Tibial nerve (tissue), 4 donors: ENCODE results near the gene PITPNM3. TPM values are rescaled to one million over a fixed set of nuclear protein-coding genes. Genes with fewer than 3 reads are reported as not detected.

Experiments used
- DNase-seq, 2 donors: peaks; one replicate each; pipeline ENCODE4 v3.0.0-alpha.2; 2019; ENCODE audit warnings: low spot score in 2 of 2
- H3K27ac ChIP-seq, 4 donors: fragments of 200-600 bp; sonication (generic) in 3 of 4; one replicate each; pipeline ENCODE4 v1.5.1; 2017 to 2019; ENCODE audit warnings: mild to moderate bottlenecking in 1 of 4
- H3K27me3 ChIP-seq, 2 donors: fragments of 200-600 bp; sonication (generic) in 1 of 2; one replicate each; pipeline versions ENCODE4 v1.5.1 to v1.6.0; 2017 to 2019
- H3K36me3 ChIP-seq, 3 donors: fragments of 200-600 bp; sonication (generic); one replicate each; pipeline ENCODE4 v1.5.1; 2018 to 2019
- H3K4me1 ChIP-seq, 4 donors: fragments of 200-600 bp; sonication (generic) in 3 of 4; one replicate each; pipeline ENCODE4 v1.5.1; 2017 to 2019
- H3K4me3 ChIP-seq, 4 donors: fragments of 200-600 bp; sonication (generic) in 3 of 4; one replicate each; pipeline ENCODE4 v1.5.1; 2017 to 2019; ENCODE audit warnings: mild to moderate bottlenecking in 1 of 4, moderate library complexity in 1 of 4
- H3K9me3 ChIP-seq, 4 donors: fragments of 200-600 bp; sonication (generic) in 3 of 4; one replicate each; pipeline ENCODE4 v1.5.1; 2017 to 2019
- EP300 ChIP-seq, 2 donors: sonication (generic); formaldehyde crosslinking; IDR thresholded peaks; one replicate each; pipeline ENCODE4 v1.6.1; 2017; ENCODE audit warnings: antibody characterized with exemption in 2 of 2, mild to moderate bottlenecking in 1 of 2
- POLR2A ChIP-seq, 2 donors: fragments of 450-650 bp; IDR thresholded peaks; one replicate each; pipeline ENCODE4 v1.6.1; 2017; ENCODE audit warnings: antibody characterized with exemption in 2 of 2, mild to moderate bottlenecking in 2 of 2, moderate library complexity in 2 of 2
- WGBS, 2 donors: methylation state at CpG; one replicate each; pipeline ENCODE4 v1.1.5; 2018; 5-methylcytosine and 5-hydroxymethylcytosine counted together
- total RNA-seq, 4 donors: library from RNA; depleted of rRNA; stranded (reverse); fragments of >200 nt; gene quantifications; one replicate each; pipeline ENCODE4 v1.1.0, GENCODE V29; 2016
- TF ChIP-seq, protein P1 (sequence below), 5 experiments: fragments of 200-600 bp in 3 of 5; fragments of 450-650 bp in 2 of 5; sonication (generic) in 3 of 5; IDR thresholded peaks; one replicate each; pipeline ENCODE4 v1.5.1; 2016 to 2019; ENCODE audit warnings: antibody characterized with exemption in 5 of 5, mild to moderate bottlenecking in 3 of 5, moderate library complexity in 2 of 5

The PITPNM3 gene
- total RNA-seq, 4 donors from 2014 or later: 0.90 to 5.2 (median 2.3) TPM

DNA sequence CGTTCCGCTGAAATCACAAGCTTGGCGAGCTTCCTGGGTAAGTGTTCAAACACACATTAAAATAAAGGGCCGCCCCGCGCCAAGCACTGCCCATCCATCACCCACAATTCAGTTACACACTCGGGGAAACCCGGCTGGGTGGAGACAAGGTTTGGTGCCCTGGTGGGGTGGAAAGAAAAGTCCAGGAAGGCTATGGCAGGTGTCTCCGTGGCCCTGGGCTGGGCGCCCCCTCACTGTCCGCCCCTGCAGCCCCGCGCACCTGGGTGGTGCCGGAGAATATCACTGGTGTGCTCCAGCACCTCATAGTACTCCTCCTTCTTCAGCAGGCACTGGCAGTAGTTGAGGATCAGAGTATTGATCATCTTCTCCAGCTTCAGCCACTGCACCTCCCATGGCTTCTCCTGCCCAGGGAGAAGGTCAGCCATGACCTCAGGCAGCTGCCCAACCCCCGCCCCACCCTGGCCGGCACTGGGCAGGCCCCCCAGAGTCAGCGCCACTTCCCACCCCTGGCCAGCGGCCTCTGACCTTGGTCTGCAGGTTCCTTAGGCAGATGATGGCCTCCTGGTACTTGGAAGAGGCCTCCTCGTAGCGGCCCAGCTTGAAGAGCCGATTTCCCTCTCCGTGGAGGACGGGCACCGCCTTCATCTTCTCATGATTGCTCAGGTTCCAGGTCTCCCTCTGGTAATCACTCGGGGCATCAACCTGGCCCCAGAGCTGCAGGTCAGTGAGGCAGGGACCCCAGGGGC lies 129.8 kb downstream of the PITPNM3 start:
- no peak for DNase-seq
- H3K4me1 ChIP-seq: peaks cover 0 to 10% (median 0%) of the 10 kb centered on the region in 4 donors
- H3K4me3 ChIP-seq: no peak overlapping the region
- no peaks in the 10 kb centered on the region for H3K36me3 ChIP-seq
- no peak for TF ChIP-seq POLR2A (IDR thresholded peaks at IDR 0.05)
- TF ChIP-seq EP300 (IDR thresholded peaks at IDR 0.05): no peak
- TF ChIP-seq, protein P1, sequence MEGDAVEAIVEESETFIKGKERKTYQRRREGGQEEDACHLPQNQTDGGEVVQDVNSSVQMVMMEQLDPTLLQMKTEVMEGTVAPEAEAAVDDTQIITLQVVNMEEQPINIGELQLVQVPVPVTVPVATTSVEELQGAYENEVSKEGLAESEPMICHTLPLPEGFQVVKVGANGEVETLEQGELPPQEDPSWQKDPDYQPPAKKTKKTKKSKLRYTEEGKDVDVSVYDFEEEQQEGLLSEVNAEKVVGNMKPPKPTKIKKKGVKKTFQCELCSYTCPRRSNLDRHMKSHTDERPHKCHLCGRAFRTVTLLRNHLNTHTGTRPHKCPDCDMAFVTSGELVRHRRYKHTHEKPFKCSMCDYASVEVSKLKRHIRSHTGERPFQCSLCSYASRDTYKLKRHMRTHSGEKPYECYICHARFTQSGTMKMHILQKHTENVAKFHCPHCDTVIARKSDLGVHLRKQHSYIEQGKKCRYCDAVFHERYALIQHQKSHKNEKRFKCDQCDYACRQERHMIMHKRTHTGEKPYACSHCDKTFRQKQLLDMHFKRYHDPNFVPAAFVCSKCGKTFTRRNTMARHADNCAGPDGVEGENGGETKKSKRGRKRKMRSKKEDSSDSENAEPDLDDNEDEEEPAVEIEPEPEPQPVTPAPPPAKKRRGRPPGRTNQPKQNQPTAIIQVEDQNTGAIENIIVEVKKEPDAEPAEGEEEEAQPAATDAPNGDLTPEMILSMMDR (IDR thresholded peaks at IDR 0.05): no peak
- peaks cover 0 to 10% (median 0%) of the 10 kb centered on the region in 4 donors for H3K9me3 ChIP-seq
- WGBS, 2 donors: 91 to 92% methylated on average over 21 to 24 of the region's 25 CpGs
- no peaks in the 10 kb centered on the region for H3K27me3 ChIP-seq
- H3K27ac ChIP-seq: no peak overlapping the region

DNA sequence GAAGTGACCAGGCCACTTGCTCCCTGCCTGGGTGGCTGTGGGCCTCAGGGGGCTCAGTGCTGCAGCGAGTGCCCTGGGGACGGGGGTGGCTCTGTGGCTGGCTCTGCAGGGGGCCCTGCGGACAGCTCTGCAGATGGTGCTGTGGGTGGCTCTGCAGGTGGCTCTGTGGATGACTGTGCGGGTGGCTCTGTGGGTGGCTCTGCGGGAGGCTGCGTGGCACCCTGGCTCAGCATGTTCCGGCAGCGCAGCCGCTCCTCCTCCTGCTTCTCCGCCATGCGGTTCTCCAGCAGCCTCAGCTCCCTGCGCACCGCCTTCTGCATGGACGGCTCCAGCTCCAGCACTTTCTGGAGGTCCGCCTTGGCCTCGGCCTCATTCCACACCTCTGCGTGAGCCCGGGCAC lies 130.9 kb downstream of the PITPNM3 start:
- DNase-seq: no peak
- Histone ChIP-seq H3K27me3 (no peaks in the 10 kb centered on the region), H3K9me3 (no peaks in the 10 kb centered on the region), H3K4me1 (peaks cover 0 to 10% (median 0%) of the 10 kb centered on the region in 4 donors), H3K27ac (no peak overlapping the region), H3K4me3 (no peak overlapping the region), H3K36me3 (no peaks in the 10 kb centered on the region)
- TF ChIP-seq, protein P1 (IDR thresholded peaks at IDR 0.05): no peak
- TF ChIP-seq POLR2A (IDR thresholded peaks at IDR 0.05): no peak
- TF ChIP-seq EP300 (IDR thresholded peaks at IDR 0.05): no peak
- 87 to 91% methylated on average over 18 of the region's 18 CpGs for WGBS, 2 donors

DNA sequence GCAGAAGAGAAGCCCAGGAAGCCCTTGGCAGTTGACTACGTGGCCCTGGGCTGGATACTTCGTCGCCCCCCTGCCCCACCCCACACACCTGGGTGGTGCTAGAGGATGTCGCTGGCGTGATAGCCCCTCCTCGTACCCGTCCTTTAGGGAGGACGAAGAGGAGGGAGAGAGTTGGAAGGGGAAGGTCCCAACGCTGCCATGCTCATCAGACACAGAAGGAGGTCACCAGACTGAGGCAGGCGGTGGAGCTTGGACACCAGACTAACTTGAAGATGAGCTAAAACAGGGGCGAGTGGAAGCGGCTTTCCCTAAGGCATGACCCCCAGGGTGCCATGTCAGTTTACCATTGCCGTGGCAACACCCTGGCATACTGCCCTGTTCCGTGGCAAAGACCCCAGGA lies 132.4 kb downstream of the PITPNM3 start:
- DNase-seq: no peak
- no peak overlapping the region for H3K27ac ChIP-seq
- H3K36me3 ChIP-seq: no peaks in the 10 kb centered on the region

GRCh38 chr17:6422654-6423241 lies 133.6 kb downstream of the PITPNM3 start:
- Histone ChIP-seq H3K4me3 (no peak overlapping the region), H3K27ac (no peak overlapping the region), H3K36me3 (no peaks in the 10 kb centered on the region), H3K27me3 (no peaks in the 10 kb centered on the region), H3K4me1 (peaks cover 0 to 5% (median 0%) of the 10 kb centered on the region in 4 donors), H3K9me3 (no peaks in the 10 kb centered on the region)
- TF ChIP-seq POLR2A (IDR thresholded peaks at IDR 0.05) (no peak), EP300 (IDR thresholded peaks at IDR 0.05) (no peak)
- TF ChIP-seq, protein P1 (IDR thresholded peaks at IDR 0.05): no peak
- 64 to 71% methylated on average over 13 of the region's 13 CpGs for WGBS, 2 donors
- DNase-seq: no peak

More for the DNA sequence above, 132.4 kb downstream of the PITPNM3 start:
- no peaks in the 10 kb centered on the region for H3K27me3 ChIP-seq
- H3K4me3 ChIP-seq: no peak overlapping the region
- peaks cover 0 to 10% (median 0%) of the 10 kb centered on the region in 4 donors for H3K4me1 ChIP-seq
- 74 to 82% methylated on average over 13 to 14 of the region's 14 CpGs for WGBS, 2 donors
- TF ChIP-seq, protein P1 (IDR thresholded peaks at IDR 0.05): no peak
- TF ChIP-seq EP300 (IDR thresholded peaks at IDR 0.05): no peak
- no peak for TF ChIP-seq POLR2A (IDR thresholded peaks at IDR 0.05)
- no peaks in the 10 kb centered on the region for H3K9me3 ChIP-seq
